Gastrocnemius medialis (tissue), 4 donors: Measurements from ENCODE around the gene PRKD1.

ENCODE experiments used
- CTCF ChIP-seq, 5 experiments: fragments of 450-650 bp in 3 of 5; fragments of 200-600 bp in 2 of 5; sonication (generic) in 2 of 5; IDR thresholded peaks in 4 of 5; conservative IDR thresholded peaks in 1 of 5; 1 replicate in 4 of 5; 2 replicates in 1 of 5; pipeline ENCODE4 v1.5.1; 2016 to 2019; ENCODE audit warnings: antibody characterized with exemption in 5 of 5, mild to moderate bottlenecking in 3 of 5, moderate library complexity in 3 of 5
- POLR2A ChIP-seq, 2 donors: fragments of 450-650 bp; IDR thresholded peaks; one replicate each; pipeline ENCODE4 v1.6.1; 2017; ENCODE audit warnings: antibody characterized with exemption in 2 of 2, mild to moderate bottlenecking in 2 of 2, moderate library complexity in 2 of 2

DNA sequence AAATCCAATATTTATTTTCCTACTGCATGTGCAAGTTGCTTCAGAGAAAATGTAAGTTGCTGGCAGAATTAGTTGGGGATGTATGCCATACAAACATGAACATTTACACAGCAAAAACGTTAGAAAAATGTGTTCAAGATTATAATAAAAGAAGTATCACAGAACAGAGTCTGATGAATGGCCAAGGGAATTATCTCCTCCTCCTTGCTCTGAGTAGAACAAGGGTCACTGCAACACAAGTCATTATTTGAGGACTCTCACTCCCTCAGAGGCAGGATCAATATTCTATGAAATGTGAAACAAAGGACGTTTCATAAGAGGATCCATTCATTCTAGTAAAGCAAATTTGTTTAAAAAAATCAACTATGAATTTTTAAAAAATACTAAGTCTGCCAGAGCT, 177.8 kb downstream of the PRKD1 start:
- TF ChIP-seq CTCF (IDR thresholded peaks at IDR 0.05 in 4 of 5, conservative IDR thresholded peaks at IDR 0.05 in 1 of 5) (no peak), POLR2A (IDR thresholded peaks at IDR 0.05) (no peak)
